ENCODE measurements around the gene HDAC4.

HDAC4 gene

GRCh38 chr2:239111401-239112100, 289.3 kb downstream of the HDAC4 start:
- DNase-seq = no peak

DNA sequence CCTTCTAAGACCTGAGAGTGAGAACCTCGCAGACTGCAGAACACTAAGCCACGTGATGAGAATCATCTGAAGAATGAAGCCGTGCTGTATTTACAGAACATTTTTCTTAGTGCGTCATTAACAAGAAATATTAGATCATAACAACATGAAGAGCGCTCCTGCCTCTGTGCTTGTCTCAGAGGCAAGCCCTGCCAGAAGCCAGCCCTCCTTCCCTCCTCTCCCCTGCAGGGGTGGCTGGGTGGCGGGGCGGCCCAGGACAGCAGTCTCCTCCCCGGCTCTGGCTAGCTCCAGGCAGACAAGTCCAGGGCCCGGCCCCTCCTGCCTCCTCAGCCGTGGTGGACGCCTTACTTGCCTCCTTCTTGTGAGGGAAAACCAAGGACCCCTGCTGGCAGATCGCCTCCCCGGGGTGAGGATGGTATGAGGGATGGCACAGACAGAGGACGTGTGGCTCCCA, 290.2 kb downstream of the HDAC4 start:
- no peak for DNase-seq

GRCh38 chr2:239109928-239110545, 290.8 kb downstream of the HDAC4 start:
- DNase-seq = no peak

GRCh38 chr2:239109041-239109927, 291.5 kb downstream of the HDAC4 start:
- DNase-seq = no peak

- DNase-seq = no peak
These were observed 292.4 kb downstream of the HDAC4 start for GRCh38 chr2:239108459-239108858.

DNA sequence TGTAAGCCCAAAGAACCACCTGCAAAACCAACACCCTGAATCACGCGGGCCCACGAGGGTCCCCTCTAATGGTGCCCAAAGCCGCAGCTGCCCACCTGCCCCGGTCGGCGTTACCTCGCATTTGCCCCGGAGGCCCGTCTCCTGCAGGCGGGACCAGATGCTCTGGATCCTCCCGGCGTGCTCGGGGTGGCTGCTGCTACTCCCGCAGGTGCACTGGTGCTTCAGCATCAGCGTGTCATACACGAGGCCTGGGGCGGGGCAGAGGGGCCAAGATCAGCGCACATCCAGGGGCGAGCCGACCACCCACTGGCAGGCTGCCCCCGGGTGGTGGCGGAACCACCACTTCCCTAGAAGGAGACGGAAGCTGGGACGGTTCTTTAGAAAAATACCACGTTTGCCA, 292.9 kb downstream of the HDAC4 start:
- no peak for DNase-seq

GRCh38 chr2:239106966-239107365, 293.9 kb downstream of the HDAC4 start:
- DNase-seq = no peak

DNA sequence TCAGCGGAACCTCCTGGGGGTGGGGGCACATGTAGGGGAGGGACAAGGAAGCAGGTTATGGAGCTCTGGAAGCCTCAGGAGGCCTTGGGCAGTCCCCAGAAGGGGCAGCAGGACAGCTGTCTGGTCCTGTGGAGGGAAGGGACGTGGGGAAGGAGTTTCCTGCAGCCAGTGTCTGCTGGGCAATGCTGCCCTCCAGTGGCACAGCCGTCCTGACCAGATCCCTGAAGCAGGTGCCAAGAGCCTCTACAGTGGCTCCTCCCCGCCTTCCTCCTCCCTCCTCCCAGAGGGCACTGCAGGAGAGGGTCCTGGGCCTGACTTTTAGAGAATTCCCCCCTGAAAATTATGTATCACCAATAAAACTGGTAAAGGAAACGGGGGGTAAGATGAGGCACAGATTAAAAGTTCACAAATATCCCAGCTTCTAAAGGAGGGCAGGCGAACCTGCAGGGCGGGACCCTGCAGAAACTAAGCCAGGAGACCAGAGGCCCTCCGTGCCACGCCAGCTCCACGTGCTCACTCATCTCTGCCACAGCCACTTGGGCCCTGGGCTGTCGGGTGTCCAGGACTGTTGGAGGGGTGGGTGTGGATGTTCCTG, 294.4 kb downstream of the HDAC4 start:
- DNase-seq = no peak

DNA sequence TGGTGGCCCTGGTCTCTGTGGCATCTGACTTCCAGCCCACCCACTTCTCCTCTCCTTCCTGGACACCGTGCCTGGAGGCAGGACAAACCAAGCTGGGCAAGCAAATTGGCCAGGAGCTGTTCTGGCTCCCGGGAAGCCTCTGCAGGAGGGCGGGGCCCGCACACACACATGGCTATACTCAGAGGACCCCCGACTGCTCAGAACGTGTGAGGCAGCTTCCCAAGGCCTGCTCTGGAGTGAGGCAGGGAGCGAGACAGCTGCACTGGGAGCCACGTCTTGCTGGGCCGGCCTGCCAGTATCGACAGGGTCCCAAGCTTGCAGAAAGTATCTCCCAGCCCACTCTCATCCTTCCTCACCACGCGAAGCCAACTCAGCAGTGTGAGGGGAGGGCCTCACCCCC, 295.6 kb downstream of the HDAC4 start:
- no peak for DNase-seq

DNA sequence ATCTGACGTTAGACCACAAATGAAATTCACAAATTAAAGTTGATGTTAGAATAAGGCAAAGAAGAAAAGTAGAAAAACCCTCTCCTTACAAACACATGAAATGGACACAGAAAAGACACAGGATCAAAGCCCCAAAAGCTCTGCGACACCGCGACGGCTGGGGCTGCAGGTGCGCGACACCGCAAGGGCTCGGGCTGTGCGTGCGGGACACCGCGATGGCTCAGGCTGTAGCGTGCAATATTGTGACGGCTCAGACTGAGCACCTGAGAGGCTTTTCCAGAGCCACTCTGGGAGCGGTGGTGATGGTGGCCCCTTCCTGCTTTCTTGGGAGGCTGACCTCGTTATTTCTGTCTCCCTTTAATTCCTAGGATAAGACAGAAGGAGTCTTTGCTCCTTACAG, 296.0 kb downstream of the HDAC4 start:
- DNase-seq = no peak

- no peak for DNase-seq
These were observed 297.4 kb downstream of the HDAC4 start for GRCh38 chr2:239103125-239104098.

DNA sequence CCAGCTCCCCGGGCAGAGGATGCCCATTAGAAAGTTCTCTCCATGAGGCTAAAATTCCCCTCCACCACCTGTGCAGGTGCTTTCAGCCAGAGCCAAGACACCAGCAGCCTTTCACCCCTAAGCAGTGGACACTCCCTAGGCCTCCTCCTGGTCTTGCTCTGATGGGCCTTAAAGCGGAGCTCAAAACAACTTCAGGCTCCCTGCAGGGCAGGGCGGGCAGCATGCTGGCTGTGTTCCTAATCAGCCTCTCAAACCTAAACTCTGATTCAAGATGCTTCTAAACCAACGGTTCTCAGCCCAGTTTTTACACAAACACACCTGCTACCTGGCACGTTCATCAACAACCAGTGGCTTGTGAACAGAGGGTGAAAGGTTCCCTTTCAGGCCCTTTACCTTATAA, 298.6 kb downstream of the HDAC4 start:
- no peak for DNase-seq

- no peak for DNase-seq
These were observed 299.0 kb downstream of the HDAC4 start for GRCh38 chr2:239101807-239102206.

DNA sequence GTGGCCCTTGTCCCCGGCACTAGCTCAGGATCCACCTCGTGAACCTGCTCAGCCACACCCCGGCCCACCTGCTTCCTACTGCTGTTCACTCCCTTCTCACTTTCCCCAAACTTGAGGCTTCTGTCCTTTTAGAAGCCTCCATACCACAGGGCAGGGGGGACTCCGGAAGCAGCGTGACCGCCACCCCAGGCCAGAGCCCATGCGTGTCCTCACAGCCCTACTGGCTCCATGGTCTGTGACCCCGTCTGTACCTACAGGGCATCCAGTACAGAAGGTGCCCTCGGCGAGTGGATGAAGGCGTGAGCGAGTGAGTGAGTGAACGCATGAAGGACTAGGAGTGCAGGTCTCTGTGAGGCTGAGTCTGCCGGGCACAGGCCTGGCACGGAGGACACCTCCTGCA, 299.7 kb downstream of the HDAC4 start:
- no peak for DNase-seq

- no peak for DNase-seq
These were observed 301.3 kb downstream of the HDAC4 start for GRCh38 chr2:239099474-239099873.

DNA sequence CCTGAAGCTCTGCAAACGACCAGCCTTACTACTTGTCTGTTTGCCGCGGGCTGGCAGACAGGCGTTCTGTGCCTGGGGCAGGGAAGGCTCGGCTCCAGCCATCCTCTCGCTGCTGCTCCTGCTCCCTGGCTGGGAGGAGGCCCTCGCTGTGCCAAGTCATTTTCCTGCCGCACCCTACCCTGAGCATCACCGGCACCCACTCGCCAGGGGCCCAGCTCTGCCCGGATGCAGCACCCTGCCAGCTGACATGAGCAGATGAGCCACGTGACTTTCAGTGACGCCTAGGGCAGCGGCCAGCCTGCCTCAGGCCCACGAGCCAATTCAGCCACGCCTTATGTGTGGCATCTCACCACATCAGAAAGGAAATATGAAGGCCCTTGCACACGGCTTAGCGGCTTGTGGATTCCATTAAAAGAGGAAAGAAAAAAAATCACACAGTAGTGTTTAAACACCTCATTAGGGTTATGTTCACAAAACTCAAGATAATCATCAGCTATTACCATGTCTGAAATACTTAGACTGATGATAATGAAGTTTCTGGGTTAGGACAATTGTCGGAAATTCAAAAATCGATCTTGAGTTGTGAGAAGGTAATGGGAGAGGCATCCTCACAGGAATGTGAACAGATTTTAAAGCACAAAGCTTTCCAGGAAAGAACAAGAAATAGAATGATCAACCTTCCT, 302.4 kb downstream of the HDAC4 start:
- no peak for DNase-seq

DNA sequence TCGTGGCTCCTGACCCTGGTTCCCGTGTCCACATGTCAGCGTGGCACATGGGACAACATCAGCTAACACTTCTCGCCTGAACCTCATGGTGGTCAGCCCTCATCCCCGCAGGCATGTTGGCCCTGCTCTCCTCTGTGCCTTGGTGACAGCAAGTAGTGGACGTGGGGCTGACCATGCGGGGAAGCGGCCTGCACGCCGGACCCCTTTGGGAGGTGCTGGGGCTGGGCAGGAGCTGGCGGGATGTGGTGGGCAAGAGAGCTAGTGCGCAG, 303.5 kb downstream of the HDAC4 start:
- DNase-seq = no peak

DNA sequence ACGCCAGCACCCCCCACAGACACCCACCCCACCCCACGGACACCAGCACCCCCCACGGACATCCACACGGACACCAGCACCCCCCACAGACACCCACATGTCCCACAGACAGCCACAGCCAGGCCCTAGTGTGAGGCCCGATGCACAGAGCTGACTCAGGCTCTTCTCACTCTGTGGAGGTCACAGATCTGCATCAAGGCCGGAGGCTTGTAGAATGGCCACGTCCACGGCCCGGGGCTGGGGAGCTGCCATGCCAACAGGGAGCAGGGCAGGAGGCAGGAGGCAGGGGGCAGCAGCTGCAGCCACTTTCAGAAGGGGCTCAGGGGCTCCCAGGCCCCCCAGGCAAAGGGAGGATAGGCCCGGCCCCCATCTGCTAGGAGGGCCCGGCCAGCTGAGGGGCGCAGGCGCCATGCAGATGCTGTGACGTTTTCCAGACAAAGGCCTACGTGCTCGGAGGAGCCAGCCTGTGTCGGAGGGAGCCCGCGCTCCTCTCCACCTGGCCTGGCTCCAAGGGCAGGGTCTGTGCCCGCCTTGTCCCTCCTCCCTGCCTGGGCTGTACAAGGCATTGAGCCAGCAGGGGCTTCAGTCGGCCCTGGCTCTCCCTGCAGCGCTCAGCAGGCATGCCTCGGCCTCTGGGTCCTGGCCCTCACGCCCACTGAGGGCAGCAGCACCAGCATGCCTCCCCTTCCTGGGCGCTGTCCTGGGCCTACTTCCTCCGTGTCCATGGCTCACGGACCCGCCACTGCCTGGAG, 304.0 kb downstream of the HDAC4 start:
- no peak for DNase-seq

DNA sequence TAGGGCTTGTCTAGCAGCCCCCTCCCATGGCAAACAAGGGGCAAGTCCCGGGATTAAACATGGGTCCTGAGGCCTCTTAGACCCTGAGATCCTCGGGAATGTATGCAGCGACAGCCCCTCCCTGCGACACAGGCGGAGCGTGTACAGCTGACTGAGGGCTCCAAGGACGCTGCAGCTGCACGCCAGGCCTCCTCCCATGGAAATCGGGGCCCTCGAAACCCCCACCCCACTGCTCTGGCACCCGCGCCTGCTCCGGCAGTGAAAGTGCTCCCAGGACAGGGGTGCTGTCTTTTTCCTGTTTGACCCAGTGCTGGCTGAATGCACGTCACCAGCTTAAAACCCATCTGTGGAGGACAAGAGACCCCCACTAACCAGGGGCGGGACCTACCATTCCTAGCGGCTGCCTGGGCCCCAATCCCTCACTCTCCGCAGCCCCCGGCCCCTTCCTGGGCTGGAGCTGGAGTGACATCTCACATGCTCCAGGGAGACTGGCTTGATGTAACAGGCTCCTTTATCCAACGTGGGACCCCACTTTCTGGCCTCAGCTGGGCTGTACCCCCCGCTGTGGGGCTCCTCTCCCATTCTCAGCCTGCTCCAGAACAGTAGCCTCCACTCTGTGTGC, 305.2 kb downstream of the HDAC4 start:
- DNase-seq = no peak

DNA sequence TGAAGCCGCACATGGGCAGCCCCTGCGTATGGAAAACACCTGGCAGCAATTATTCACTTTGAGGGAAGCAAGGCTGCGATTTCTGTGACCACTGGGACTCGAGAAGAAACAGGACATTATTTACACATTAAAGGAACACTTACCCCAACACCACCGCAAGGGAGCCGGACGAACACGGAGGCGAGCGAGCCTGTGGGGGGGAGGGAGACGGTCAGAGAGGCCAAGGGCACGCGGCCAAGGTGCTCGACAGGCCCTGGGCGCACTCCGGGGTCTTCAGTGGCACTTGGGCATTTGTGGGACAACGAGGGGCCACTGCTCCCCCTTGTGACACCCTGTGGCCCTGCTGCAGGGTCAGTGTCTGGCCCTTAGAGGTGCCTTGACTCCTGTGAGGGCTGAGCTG, 306.0 kb downstream of the HDAC4 start:
- DNase-seq = no peak

GRCh38 chr2:239093952-239094351, 306.9 kb downstream of the HDAC4 start:
- DNase-seq = no peak
